ENCODE data around the gene GPD2.

DNA sequence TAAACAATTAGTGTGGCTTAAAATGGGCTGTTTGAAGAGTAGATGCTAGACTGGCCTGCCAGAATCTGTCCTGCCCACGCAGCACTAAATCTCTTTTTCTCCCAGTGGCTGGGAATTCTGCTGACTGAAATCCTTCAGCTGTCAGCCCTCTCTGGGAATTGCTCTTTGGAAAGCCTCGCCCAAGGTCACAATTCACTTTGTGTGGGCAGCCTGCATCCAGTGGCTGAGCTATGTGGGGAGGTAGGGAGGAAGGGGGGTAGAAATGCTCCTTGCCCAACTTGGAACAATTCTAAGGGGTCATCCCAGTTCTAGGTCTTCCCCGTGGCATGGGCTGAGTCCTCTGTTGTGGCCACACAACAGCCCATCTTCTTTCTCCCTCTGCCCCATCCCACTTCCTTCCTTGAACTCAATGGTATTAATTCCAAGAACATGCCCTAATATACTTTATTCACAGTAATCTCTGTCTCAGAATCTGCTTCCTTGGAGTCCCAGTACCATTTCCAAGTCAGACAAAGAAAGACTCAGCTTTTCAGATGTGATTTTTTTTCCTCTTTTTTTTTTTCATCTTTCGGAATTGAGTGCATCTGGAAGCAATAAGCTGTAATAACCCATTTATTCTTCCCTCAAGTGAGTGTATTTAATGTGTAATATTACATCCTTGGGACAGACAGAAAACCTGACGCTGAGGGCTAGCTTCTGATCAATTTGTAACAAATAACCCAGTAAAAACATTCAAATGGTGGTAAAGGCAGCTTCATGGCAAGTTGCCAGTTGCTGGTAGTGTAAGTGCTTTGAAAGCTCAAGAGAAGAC is 189.4 kb downstream of the GPD2 start:
- TF ChIP-seq TAF1 (IDR thresholded peaks at IDR 0.05; ENCODE audit: borderline replicate concordance, low read depth, low read length) (no peak), POLR2A (IDR thresholded peaks at IDR 0.05; ENCODE audit: low read depth, low read length) (no peak)

All from GM12892 (cell line).